GM21390 (cell line): ENCODE data around the gene TMEM94.
"Not testable (repeated sequence)": the region's sequence is repeated elsewhere in the genome, so short reads cannot be mapped to it uniquely, and the experiment has no call there.

Source experiments
- ATAC-seq: cut with Tn5 transposase; IDR thresholded peaks from one replicate; pipeline ENCODE4 v1.9.1; 2021; ENCODE audit not compliant: unreplicated experiment

The TMEM94 gene

DNA sequence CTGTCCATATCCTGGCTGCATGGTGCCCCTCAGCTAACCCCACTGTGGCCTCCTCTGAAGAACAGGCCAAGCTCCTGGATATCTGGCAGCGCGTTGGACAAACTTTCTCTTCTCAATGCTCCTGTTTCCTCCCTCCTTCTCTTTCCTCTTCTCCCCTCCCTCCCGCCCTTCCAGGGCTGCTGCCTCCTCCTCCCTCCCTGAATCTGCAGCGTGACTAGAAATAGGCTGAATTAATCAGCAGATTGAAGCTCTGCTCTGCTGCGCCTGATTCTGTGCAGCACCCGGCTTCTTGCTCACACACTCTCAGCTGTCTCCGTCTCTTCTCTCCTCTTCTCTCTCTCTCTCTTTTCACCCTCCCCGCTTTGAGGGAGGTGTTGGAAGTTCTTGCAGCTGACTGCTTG is 19.8 kb downstream of the TMEM94 start:
- no peak for ATAC-seq

GRCh38 chr17:75476752-75477489 is 20.5 kb downstream of the TMEM94 start:
- ATAC-seq, result no peak

DNA sequence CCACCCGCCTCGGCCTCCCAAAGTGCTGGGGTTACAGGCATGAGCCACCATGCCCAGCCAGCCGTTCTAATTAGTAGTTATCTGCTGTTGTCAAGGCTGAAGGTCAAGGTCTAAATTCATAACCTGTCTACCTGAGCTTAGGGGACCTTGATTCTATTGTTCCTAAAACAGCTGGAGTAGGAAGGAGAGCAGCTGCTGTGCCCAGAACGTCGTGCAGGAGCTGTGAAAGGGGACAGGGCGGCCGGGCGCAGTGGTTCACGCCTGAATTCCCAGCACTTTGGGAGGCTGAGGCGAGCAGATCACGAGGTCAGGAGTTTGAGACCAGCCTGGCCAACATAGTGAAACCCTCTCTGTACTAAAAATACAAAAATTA is 21.0 kb downstream of the TMEM94 start:
- ATAC-seq, result not testable (repeated sequence)

DNA sequence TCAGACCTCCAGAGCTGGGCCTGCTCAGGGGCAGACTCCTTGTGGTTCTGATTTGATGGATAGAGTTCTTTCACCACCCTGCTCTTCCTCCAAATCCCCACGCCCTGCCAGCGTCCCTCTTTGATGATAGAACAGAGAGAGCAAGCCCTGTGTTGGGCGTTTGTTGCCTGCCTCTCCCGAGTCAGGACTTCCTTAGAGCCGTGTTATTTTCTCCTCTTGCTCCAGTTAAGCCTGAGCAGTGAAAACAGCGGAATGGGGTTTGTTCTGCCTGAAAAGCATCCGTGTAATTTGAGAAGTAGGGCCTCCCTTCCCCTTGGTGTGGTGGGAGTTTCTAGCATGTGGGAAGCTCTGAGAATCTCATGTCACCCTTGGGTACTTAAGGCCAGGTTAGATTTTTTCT is 22.1 kb downstream of the TMEM94 start:
- no peak for ATAC-seq

DNA sequence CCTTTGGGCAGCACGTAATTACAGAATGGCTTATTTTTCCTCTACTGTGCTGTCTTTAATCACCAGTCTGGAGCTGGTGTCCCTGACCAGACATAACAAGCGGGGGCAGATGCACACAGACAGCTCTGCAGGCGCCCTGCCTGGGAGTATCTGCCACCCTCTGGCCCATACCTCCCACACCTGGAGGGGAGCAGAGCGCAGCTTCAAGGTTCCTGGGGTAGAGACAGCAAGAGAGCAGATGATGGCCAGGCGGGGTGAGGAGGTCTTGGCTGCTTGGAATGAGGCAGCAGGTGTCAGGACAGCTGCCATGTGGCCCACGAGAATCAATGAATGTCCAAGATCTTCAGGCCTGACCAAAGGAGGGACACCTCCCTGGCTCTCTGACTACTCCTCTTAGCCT is 23.8 kb downstream of the TMEM94 start:
- no peak for ATAC-seq

DNA sequence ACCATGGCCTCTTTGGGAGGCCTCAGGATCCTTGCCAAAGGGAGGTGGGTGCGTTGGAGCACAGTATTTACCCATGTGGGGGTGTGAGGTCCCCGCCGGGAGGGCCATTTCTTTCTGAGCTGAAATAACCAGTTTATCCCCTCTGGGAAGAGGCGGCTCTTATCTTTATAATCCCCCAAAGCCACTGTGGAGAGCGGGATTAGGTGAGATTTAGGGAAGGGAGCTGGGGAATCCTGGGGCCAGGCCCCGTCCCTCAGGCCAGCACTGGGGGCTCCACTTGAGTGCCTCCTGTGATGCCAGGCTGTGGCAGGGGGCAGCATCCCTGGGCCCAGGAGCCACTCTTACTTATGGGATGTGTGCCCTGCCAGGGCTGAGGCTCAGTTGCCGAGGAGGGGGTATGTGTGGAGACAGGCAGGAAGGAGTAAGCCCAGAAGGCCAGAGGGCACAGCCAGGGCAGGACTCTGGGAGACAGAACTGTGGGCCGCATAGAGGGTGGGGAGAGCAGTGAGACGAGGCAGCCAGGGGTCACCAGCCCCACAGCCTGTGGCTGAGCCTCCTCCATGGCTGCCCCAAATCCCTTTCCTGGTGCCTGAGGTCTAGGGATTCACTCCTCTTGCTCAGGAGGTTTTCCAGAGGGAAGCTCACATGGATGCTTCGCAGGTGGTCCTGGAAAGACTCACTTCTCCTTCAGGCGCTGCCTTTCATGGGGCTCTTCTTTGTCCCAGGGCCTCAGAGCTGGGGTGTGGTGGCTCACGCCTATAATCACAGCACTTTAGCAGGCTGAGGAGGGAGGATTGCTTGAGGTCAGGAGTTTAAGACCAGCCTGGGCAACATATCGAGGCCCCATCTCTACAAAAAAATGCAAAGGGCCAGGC is 25.0 kb downstream of the TMEM94 start:
- ATAC-seq, result no peak

DNA sequence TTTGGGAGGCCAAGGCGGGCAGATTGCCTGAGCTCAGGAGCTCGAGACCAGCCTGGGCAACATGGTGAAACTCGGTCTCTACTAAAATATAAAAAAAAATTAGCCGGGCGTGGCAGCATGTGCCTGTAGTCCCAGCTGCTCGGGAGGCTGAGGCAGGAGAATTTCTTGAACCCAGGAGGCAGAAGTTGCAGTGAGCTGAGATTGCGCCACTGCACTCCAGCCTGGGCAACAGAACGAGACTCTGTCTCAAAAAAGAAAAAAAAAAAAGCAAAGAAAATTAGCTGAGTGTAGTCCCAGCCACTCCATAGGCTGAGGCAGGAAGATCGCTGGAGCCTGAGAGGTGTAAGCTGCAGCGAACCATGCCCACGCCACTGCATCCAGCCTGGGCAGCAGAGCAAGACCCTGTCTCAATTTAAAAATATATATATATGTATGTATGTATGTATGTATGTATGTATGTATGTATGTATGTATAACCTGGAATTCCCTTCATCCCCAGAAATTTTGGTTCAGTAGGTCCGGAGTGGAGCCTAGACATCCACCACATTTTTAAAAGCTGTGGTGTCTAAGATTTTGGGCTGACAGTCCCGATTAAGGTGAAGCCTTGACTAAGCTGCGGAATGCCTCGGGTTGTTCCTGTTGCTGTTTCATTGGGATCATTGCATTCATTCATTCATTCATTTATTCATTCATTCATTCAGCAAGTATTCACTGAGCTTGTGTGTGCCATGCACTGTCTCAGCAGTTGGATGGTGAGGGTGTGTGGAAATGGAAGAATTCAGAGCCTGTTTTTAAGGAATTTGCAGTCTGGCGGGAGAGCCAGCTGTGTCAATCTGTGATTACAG is 25.9 kb downstream of the TMEM94 start:
- no peak for ATAC-seq

DNA sequence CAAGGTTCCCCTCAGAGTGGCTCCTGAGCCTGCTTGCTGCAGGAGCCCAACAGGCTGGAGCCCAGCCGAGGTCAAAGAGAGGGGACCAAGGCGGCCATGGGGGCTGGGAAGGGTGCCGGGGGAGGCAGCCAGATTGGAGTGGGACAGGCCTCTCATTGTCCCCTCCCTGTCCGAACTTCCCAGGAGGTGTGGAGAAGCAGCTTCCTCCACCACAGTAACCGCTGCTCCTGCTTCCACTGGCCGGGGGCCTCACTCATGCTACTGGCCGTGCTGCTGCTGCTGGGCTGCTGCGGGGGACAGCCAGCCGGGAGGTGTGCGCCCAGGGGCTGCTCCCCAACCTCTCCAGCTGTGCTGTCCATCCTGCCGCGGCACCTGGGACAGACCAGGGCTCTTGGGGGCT is 29.3 kb downstream of the TMEM94 start:
- no peak for ATAC-seq

DNA sequence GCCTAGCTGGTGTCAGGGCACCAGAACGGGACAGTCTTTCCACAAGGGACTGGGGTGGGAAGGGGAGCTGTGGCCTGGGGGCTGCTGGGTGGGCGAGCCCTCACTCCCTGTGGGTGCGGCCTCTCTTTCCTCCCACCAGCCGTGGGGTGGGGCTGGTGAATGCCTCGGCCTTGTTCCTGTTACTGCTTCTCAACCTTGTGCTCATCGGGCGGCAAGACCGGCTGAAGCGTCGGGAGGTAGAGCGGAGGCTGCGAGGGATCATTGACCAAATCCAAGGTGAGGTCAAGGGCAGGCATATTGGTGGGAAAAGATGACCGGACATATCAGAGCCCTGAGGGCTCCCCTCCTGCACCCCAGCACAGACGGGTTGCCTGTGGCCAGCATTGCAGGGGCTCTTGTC is 29.7 kb downstream of the TMEM94 start:
- no peak for ATAC-seq

DNA sequence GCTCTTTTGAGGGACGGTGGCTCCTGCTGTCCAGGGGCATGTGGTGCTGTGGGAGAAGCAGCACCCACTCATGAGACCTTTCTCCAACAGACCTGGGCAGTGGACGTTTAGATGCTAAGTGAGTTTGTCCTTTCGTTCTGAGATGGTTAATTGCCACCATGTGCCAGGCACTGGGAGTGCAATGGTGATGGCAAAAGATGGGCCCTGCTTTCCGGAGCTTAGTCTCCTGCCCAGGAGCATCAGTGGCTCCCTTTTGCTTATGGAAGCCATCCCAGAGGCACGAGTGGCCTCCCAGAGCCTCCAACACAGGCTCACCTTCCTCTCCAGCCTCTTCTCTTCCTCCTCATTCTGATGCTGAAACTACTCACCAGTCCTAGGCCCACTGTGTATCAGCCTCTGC is 30.5 kb downstream of the TMEM94 start:
- ATAC-seq, result no peak

- no peak for ATAC-seq
These were observed 31.1 kb downstream of the TMEM94 start for GRCh38 chr17:75487351-75488070.

- ATAC-seq, result no peak
These were observed 32.5 kb downstream of the TMEM94 start for GRCh38 chr17:75488693-75489510.

- no peak for ATAC-seq
These were observed 33.1 kb downstream of the TMEM94 start for GRCh38 chr17:75489511-75489955.

GRCh38 chr17:75490173-75490743 is 33.8 kb downstream of the TMEM94 start:
- no peak for ATAC-seq

- no peak for ATAC-seq
These were observed 34.7 kb downstream of the TMEM94 start for GRCh38 chr17:75490953-75491649.

- no peak for ATAC-seq
These were observed 35.2 kb downstream of the TMEM94 start for GRCh38 chr17:75491680-75492079.

DNA sequence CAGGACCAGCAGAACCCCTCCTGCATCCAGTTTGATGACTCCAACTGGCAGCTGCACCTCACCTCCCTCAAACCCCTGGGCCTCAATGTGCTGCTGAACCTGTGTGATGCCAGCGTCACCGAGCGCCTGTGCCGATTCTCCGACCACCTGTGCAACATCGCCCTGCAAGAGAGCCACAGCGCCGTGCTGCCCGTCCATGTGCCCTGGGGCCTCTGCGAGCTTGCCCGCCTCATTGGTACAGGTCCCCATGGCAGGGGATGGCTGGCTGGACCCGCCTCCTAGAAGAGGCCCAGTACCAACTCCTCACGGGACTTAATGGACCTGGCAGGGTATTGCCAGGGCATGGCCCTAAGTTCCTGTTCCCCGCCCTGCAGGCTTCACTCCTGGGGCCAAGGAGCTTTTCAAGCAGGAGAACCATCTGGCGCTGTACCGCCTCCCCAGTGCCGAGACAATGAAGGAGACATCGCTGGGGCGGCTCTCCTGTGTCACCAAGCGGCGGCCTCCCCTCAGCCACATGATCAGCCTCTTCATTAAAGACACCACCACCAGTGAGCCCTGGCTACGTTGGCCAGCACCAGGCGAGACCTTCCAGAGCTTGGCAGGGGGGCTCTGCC is 36.2 kb downstream of the TMEM94 start:
- ATAC-seq, result no peak

DNA sequence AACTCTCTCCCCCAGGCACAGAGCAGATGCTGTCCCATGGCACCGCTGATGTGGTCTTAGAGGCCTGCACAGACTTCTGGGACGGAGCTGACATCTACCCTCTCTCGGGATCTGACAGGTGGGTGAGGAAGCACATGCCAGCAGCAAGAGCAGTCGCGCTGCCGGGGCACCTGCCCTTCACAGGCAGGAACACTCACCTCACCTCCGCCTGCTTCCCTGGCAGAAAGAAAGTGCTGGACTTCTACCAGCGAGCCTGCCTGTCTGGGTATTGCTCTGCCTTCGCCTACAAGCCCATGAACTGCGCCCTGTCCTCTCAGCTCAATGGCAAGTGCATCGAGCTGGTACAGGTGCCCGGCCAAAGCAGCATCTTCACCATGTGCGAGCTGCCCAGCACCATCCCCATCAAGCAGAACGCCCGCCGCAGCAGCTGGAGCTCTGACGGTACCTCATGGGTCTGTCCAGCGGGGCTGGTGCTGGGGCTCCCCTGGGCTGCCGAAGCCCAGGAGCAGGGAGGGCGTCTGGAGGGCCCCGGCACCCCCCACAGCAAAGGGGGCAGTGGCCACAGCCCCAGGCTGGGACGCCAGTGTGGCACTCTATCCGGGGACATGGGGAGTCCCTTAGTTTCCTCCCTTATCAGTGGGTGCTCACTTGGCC is 37.2 kb downstream of the TMEM94 start:
- ATAC-seq, result no peak
